Mesenchymal stem cell (in vitro differentiated cells and primary cell): Measurements from ENCODE around the gene AXIN1.

Source experiments
- DNase-seq: peaks from one replicate; pipeline ENCODE4 v3.0.0-alpha.2; 2013
- H2AFZ ChIP-seq: one replicate; pipeline ENCODE4 v1.6.1; 2013; ENCODE audit warnings: low read depth, mild to moderate bottlenecking, control low read depth, inconsistent platforms, low read length, moderate library complexity
- H2AK5ac ChIP-seq: 2 replicates; pipeline ENCODE4 v1.6.1; 2013; ENCODE audit warnings: low read length, moderate library complexity, mild to moderate bottlenecking, inconsistent platforms; ENCODE audit not compliant: severe bottlenecking
- H2BK120ac ChIP-seq: one replicate; pipeline ENCODE4 v1.6.1; 2013; ENCODE audit warnings: low read depth, mild to moderate bottlenecking, inconsistent platforms, low read length, moderate library complexity
- H2BK12ac ChIP-seq, 2 experiments: one replicate each; pipeline ENCODE4 v1.6.1; 2013; ENCODE audit warnings: inconsistent platforms in 2 of 2, low read length in 2 of 2, mild to moderate bottlenecking in 2 of 2, moderate library complexity in 2 of 2, control low read depth in 1 of 2
- H2BK15ac ChIP-seq: one replicate; pipeline ENCODE4 v1.6.1; 2013; ENCODE audit warnings: mild to moderate bottlenecking, low read depth, inconsistent platforms; ENCODE audit not compliant: poor library complexity, severe bottlenecking
- H2BK5ac ChIP-seq: 2 replicates; pipeline ENCODE4 v1.6.1; 2013; ENCODE audit warnings: low read depth, mild to moderate bottlenecking, low read length, control low read depth, inconsistent platforms; ENCODE audit not compliant: poor library complexity, severe bottlenecking
- H3K14ac ChIP-seq, 2 experiments: one replicate each; pipeline ENCODE4 v1.6.1; 2013; ENCODE audit warnings: inconsistent platforms in 2 of 2, low read length in 2 of 2, control low read depth in 1 of 2, mild to moderate bottlenecking in 1 of 2, moderate library complexity in 1 of 2
- H3K18ac ChIP-seq, 2 experiments: one replicate each; pipeline ENCODE4 v1.6.1; 2013; ENCODE audit warnings: inconsistent platforms in 2 of 2, low read length in 2 of 2, control low read depth in 1 of 2, low read depth in 1 of 2, mild to moderate bottlenecking in 1 of 2
- H3K23ac ChIP-seq, 2 experiments: one replicate each; pipeline ENCODE4 v1.6.1; 2013; ENCODE audit warnings: inconsistent platforms in 2 of 2, low read length in 2 of 2, mild to moderate bottlenecking in 2 of 2, moderate library complexity in 2 of 2, control low read depth in 1 of 2
- H3K27ac ChIP-seq: 2 replicates; pipeline ENCODE4 v1.5.1; 2013; ENCODE audit warnings: mild to moderate bottlenecking, moderate library complexity, low read length, control low read depth, inconsistent platforms; ENCODE audit not compliant: poor library complexity, severe bottlenecking
- H3K27me3 ChIP-seq, 2 experiments: 2 replicates each; pipeline versions ENCODE4 v1.6.1 to v1.7.0; 2013; ENCODE audit warnings: low read length in 2 of 2, mild to moderate bottlenecking in 2 of 2, moderate library complexity in 2 of 2, control low read depth in 1 of 2, inconsistent platforms in 1 of 2; ENCODE audit not compliant: control insufficient read depth in 1 of 2, insufficient read depth in 1 of 2
- H3K36me3 ChIP-seq, 2 experiments: 2 replicates each; pipeline versions ENCODE4 v1.6.1 to v1.7.0; 2013; ENCODE audit warnings: low read length in 2 of 2, control low read depth in 1 of 2, inconsistent platforms in 1 of 2, low read depth in 1 of 2, mild to moderate bottlenecking in 1 of 2; ENCODE audit not compliant: insufficient read depth in 2 of 2, control insufficient read depth in 1 of 2
- H3K4ac ChIP-seq, 2 experiments: one replicate each; pipeline ENCODE4 v1.6.1; 2013; ENCODE audit warnings: inconsistent platforms in 2 of 2, low read length in 2 of 2, mild to moderate bottlenecking in 2 of 2, moderate library complexity in 2 of 2, control low read depth in 1 of 2, low read depth in 1 of 2
- H3K4me1 ChIP-seq: 2 replicates; pipeline ENCODE4 v1.6.1; 2013; ENCODE audit warnings: low read depth, low read length, control low read depth; ENCODE audit not compliant: control insufficient read depth, insufficient read depth
- H3K4me2 ChIP-seq: 2 replicates; pipeline ENCODE4 v1.6.1; 2013; ENCODE audit warnings: low read length, mild to moderate bottlenecking, inconsistent platforms; ENCODE audit not compliant: poor library complexity, severe bottlenecking
- H3K4me3 ChIP-seq, 2 experiments: 2 replicates each; pipeline versions ENCODE4 v1.5.1 to v1.7.0; 2013; ENCODE audit warnings: low read length in 2 of 2, mild to moderate bottlenecking in 2 of 2, control low read depth in 1 of 2, low read depth in 1 of 2; ENCODE audit not compliant: insufficient read depth in 1 of 2
- H3K79me1 ChIP-seq: replicated peaks from 2 replicates; pipeline ENCODE4 v1.6.1; 2013; ENCODE audit warnings: mild to moderate bottlenecking, control low read depth, low read length, inconsistent platforms; ENCODE audit not compliant: poor library complexity, severe bottlenecking
- H3K9ac ChIP-seq: 2 replicates; pipeline ENCODE4 v1.7.0; 2013; ENCODE audit warnings: mild to moderate bottlenecking, low read length, moderate library complexity
- H3K9me3 ChIP-seq: 2 replicates; pipeline ENCODE4 v1.7.0; 2013; ENCODE audit warnings: mild to moderate bottlenecking, low read length; ENCODE audit not compliant: control insufficient read depth
- H4K8ac ChIP-seq: one replicate; pipeline ENCODE4 v1.6.1; 2013; ENCODE audit warnings: inconsistent platforms, mild to moderate bottlenecking, low read length, moderate library complexity
- H4K91ac ChIP-seq: one replicate; pipeline ENCODE4 v1.6.1; 2013; ENCODE audit warnings: mild to moderate bottlenecking, low read length, inconsistent platforms
- WGBS: methylation state at CpG from one replicate; pipeline ENCODE4 v1.1.7; 2013; ENCODE audit warnings: mixed read lengths; 5-methylcytosine and 5-hydroxymethylcytosine counted together

The AXIN1 gene

DNA sequence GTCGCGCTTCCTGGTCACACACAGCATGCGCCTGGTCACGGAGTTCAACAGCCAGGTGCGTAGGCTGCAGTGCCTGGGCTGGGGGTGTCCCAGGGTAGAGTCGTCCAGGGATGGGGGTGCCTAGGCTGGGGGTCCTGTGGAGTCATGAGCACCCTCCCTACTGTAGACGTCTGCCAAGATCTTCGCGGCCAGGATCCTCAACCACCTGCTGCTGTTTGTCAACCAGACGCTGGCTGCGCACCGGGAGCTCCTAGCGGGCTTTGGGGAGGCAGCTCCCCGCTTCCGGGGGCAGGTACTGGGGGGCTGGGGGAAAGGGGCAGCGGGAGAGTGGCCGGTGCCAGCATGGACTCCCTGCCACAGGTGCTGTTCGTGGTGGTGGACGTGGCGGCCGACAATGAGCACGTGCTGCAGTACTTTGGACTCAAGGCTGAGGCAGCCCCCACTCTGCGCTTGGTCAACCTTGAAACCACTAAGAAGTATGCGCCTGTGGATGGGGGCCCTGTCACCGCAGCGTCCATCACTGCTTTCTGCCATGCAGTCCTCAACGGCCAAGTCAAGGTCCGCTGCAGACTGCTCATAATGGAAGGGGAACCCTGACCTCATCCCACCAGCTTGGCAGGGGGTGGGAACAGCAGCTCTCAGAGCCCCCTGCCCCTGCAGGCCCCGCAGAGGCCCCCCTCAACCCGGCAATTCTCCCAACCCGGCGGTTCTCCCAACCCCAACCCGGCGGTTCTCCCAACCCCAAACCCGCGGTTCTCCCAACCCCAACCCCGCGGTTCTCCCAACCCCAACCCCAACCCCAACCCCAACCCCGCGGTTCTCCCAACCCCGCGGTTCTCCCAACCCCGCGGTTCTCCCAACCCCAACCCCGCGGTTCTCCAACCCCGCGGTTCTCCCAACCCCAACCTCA lies 67.1 kb downstream of the AXIN1 start:
- no peak overlapping the region for H4K91ac ChIP-seq
- no peak overlapping the region for H2BK15ac ChIP-seq
- H3K27ac ChIP-seq: no peak overlapping the region
- no peak overlapping the region for H4K8ac ChIP-seq
- H3K9ac ChIP-seq: no peak overlapping the region
- no peaks in the 10 kb centered on the region for H3K9me3 ChIP-seq
- H2BK5ac ChIP-seq: no peak overlapping the region
- no peak overlapping the region for H2AK5ac ChIP-seq
- no peak for DNase-seq
- no peak overlapping the region for H3K14ac ChIP-seq
- H3K4me1 ChIP-seq: peaks cover 12% of the 10 kb centered on the region
- no peak overlapping the region for H2BK120ac ChIP-seq
- H3K79me1 ChIP-seq: peaks cover 2% of the 10 kb centered on the region
- H3K23ac ChIP-seq: no peak overlapping the region
- H2AFZ ChIP-seq: no peak overlapping the region
- no peak overlapping the region for H3K4me2 ChIP-seq
- H3K4ac ChIP-seq: no peak overlapping the region
- H3K27me3 ChIP-seq: peaks cover 15 to 22% of the 10 kb centered on the region in 2 experiments
- 97% methylated on average over 40 of the region's 48 CpGs for WGBS
- H3K4me3 ChIP-seq: no peak overlapping the region
- H3K36me3 ChIP-seq: peaks cover 17 to 57% of the 10 kb centered on the region in 2 experiments
- no peak overlapping the region for H3K18ac ChIP-seq
- no peak overlapping the region for H2BK12ac ChIP-seq

GRCh38 chr16:284204-285120 lies 68.1 kb downstream of the AXIN1 start:
- Histone ChIP-seq H3K27ac (no peak overlapping the region), H3K23ac (no peak overlapping the region), H3K9ac (no peak overlapping the region), H3K4me2 (no peak overlapping the region), H3K4me3 (no peak overlapping the region), H3K18ac (no peak overlapping the region), H2BK5ac (no peak overlapping the region), H3K4ac (no peak overlapping the region), H2AK5ac (no peak overlapping the region), H3K9me3 (no peaks in the 10 kb centered on the region), H2BK15ac (no peak overlapping the region), H2BK12ac (no peak overlapping the region), H4K8ac (no peak overlapping the region), H3K4me1 (peaks cover 17% of the 10 kb centered on the region), H3K36me3 (peaks cover 16 to 47% of the 10 kb centered on the region in 2 experiments), H3K14ac (no peak overlapping the region), H2AFZ (no peak overlapping the region), H2BK120ac (no peak overlapping the region), H3K27me3 (peaks cover 20 to 28% of the 10 kb centered on the region in 2 experiments), H3K79me1 (no peaks in the 10 kb centered on the region), H4K91ac (no peak overlapping the region)
- WGBS: 95% methylated on average over 52 of the region's 52 CpGs
- DNase-seq: no peak

DNA sequence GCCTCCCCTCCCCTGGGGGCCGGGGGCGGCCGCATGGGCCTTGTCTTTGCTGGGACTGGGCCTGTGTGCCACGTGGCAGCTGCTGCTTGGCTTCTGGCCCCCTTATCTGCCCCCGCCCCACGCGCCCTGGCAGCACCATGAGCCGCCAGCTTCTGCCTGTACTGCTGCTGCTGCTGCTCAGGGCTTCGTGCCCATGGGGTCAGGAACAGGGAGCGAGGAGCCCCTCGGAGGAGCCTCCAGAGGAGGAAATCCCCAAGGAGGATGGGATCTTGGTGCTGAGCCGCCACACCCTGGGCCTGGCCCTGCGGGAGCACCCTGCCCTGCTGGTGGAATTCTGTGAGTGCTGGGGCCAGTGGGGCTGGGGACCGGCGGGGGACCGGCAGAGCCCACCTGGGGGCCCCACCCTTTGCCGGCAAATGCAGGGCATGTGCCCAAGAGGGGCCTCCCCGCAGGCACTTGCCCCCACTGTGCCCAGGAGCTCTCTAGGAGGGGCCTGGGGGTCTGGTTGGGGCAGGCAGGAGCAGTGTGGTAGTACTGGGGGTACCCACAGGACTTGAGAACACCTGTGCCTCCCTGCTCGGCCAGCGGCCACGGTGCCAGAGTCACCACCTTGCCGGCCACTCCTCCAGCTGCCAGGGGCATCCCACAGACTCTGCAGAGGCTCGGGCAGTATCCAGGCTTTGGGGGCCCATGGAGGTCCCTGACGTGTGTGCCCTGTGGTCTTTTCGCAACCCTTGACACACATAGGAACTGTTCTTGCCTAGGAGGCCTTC lies 69.3 kb downstream of the AXIN1 start, which contains the start of gene PDIA2:
TSS of gene PDIA2 (plus strand) at position 132 of the 773 bp plus-strand sequence. CDS start at position 138, 6 bp downstream.
- Histone ChIP-seq H2BK12ac (no peak within 1 kb of the TSS), H3K27me3 (peaks cover 30 to 33% of the 10 kb centered on the region in 2 experiments), H3K14ac (no peak within 1 kb of the TSS), H3K23ac (no peak within 1 kb of the TSS), H4K91ac (no peak within 1 kb of the TSS), H3K79me1 (no peaks in the 10 kb centered on the region), H3K18ac (no peak within 1 kb of the TSS), H3K27ac (no peak within 1 kb of the TSS), H2BK5ac (no peak within 1 kb of the TSS), H2AFZ (no peak within 1 kb of the TSS), H3K9ac (no peak within 1 kb of the TSS), H2BK15ac (no peak within 1 kb of the TSS), H3K4me3 (no peak within 1 kb of the TSS), H3K4ac (no peak within 1 kb of the TSS), H3K4me1 (peaks cover 17% of the 10 kb centered on the region), H2BK120ac (no peak within 1 kb of the TSS), H4K8ac (no peak within 1 kb of the TSS), H2AK5ac (no peak within 1 kb of the TSS), H3K4me2 (no peak within 1 kb of the TSS), H3K36me3 (peaks cover 14 to 35% of the 10 kb centered on the region in 2 experiments), H3K9me3 (no peaks in the 10 kb centered on the region)
- DNase-seq: no peak
- 90% methylated on average over 25 of the region's 25 CpGs for WGBS
